Activated CD4-positive, alpha-beta T cell treated with anti-CD3 and anti-CD28 coated beads, Interleukin-2, Interleukin-4, amounts not matched to agents 100 ng/mL and 50 ng/mL, durations not matched to agents 16 hours and 8 hours (primary cell): ENCODE data around the gene HDAC3.

Experiments used
- DNase-seq: peaks from one replicate; pipeline ENCODE4 v3.0.0-alpha.2; 2020; ENCODE audit warnings: low spot score

HDAC3 gene

GRCh38 chr5:141657937-141658545, 21.4 kb upstream of the HDAC3 start:
- no peak for DNase-seq

- DNase-seq, result no peak
Observed at GRCh38 chr5:141657404-141657803, 20.8 kb upstream of the HDAC3 start.

- no peak for DNase-seq
Observed at GRCh38 chr5:141656396-141656795, 19.7 kb upstream of the HDAC3 start.

GRCh38 chr5:141655020-141655419, 18.4 kb upstream of the HDAC3 start:
- DNase-seq, result no peak

GRCh38 chr5:141654298-141654697, 17.6 kb upstream of the HDAC3 start:
- DNase-seq, result no peak

- DNase-seq, result no peak
Observed at GRCh38 chr5:141651728-141652105, 15.1 kb upstream of the HDAC3 start.

GRCh38 chr5:141650851-141651727, 14.4 kb upstream of the HDAC3 start, which contains the start of gene FCHSD1:
TSS of gene FCHSD1 (minus strand) at chr5:141651418. CDS start at chr5:141651368, 50 bp downstream.
- DNase-seq, result peak; percentile 90

- DNase-seq, result no peak
Observed at GRCh38 chr5:141649972-141650371, 13.3 kb upstream of the HDAC3 start.

GRCh38 chr5:141649056-141649688, 12.5 kb upstream of the HDAC3 start:
- DNase-seq, result no peak

GRCh38 chr5:141647851-141648250, 11.2 kb upstream of the HDAC3 start:
- DNase-seq, result no peak

- DNase-seq, result no peak
Observed at GRCh38 chr5:141647242-141647641, 10.6 kb upstream of the HDAC3 start.

- no peak for DNase-seq
Observed at GRCh38 chr5:141646026-141646425, 9.4 kb upstream of the HDAC3 start.

- DNase-seq, result peak; percentile 75
Observed at GRCh38 chr5:141641634-141642267, 5.1 kb upstream of the HDAC3 start.

- DNase-seq, result no peak
Observed at GRCh38 chr5:141640698-141641097, 4.0 kb upstream of the HDAC3 start.

- DNase-seq, result no peak
Observed at GRCh38 chr5:141640051-141640415, 3.4 kb upstream of the HDAC3 start.

GRCh38 chr5:141639357-141640050, 2.9 kb upstream of the HDAC3 start:
- DNase-seq, result no peak

- no peak for DNase-seq
Observed at GRCh38 chr5:141638771-141639170, 2.1 kb upstream of the HDAC3 start.

GRCh38 chr5:141637767-141638419, 1.2 kb upstream of the HDAC3 start:
- DNase-seq, result peak; percentile 70

- peak; percentile 37 for DNase-seq
Observed at GRCh38 chr5:141637123-141637766, 596 bp upstream of the HDAC3 start.

- no peak for DNase-seq
Observed at GRCh38 chr5:141636106-141636412, 590 bp downstream of the HDAC3 start.

GRCh38 chr5:141635646-141636045, 1.0 kb downstream of the HDAC3 start:
- DNase-seq, result no peak
